Measurements from ENCODE around the gene DNM1.
"Not testable (repeated sequence)": the region's sequence is repeated elsewhere in the genome, so short reads cannot be mapped to it uniquely, and the experiment has no call there.

DNM1 gene

DNA sequence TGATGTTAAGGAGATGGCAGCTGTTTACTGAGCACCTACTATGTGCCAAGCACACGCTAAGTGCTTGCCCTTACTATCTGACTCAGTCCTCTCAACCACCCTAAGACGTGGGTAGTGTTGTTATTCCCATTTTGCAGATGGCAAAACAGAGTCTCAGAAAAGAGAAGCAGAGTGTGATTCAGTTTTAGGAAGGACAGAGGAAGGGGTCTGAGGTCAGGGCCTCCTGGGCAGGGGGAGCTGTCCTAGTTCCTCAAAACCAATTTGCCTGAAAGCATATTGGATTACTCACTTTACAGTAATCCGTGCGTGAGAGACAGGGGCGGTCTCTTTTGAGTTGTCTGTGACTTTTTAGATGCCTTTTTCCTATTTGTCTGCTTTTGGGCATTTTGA lies 23.2 kb downstream of the DNM1 start:
- DNase-seq: no peak

DNA sequence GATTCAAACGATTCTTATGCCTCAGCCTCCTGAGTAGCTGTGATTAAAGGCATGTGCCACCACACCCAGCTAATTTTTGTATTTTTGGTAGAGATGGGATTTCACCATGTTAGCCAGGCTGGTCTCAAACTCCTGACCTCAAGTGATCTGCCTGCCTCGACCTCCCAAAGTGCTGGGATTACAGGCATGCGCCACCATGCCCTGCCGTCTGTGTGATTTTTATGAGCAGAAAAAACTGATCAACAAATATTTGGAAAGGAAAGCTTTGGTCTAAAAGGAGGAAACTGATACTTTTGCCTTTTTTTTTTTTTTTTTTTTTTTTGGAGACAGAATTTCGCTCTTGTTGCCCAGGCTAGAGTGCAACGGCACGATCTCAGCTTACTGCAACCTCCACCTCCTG lies 27.7 kb downstream of the DNM1 start:
- DNase-seq: not testable (repeated sequence)

DNA sequence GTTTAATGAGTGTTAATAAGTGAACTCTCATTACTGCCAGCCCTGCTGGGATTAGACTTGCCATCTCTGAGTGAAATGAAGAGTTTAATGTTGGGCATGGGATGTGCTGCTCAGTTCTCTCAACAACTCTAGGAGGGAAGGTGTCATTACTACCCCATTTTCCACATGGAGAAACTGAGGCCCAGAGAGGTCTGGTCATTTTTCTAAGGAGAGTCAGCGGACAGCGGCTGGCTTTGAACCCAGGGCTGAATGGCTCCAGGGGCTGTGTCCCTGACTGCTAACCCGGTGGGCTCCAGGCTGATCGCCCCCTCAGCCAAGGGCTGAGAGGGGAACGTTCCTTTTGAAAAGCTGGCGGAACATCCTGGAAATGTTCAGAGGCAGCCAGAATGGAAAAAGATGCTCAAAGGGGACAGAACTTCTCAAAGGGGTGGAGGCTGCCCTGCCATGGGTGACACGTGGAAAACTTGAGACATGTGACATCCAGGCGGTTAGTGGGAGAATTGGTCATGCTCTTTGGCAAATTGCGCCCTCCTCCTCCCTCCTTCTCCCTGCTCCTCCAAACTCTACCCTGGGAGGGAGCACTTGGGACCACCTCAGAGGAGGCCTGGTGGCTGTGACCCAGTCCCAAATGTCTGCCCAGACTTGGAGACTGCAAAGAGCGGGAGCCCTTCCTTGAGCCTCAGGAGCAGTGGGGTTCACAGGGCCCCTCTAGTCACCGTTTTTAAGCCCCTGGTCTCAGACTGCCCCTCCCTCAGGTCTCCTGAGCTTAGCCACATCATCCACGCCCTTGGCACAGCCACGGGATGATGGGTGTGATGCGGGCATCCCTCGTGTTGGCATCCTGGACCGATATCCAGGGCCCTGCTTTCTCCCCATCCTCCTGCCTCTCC lies 28.7 kb downstream of the DNM1 start:
- DNase-seq: no peak

DNA sequence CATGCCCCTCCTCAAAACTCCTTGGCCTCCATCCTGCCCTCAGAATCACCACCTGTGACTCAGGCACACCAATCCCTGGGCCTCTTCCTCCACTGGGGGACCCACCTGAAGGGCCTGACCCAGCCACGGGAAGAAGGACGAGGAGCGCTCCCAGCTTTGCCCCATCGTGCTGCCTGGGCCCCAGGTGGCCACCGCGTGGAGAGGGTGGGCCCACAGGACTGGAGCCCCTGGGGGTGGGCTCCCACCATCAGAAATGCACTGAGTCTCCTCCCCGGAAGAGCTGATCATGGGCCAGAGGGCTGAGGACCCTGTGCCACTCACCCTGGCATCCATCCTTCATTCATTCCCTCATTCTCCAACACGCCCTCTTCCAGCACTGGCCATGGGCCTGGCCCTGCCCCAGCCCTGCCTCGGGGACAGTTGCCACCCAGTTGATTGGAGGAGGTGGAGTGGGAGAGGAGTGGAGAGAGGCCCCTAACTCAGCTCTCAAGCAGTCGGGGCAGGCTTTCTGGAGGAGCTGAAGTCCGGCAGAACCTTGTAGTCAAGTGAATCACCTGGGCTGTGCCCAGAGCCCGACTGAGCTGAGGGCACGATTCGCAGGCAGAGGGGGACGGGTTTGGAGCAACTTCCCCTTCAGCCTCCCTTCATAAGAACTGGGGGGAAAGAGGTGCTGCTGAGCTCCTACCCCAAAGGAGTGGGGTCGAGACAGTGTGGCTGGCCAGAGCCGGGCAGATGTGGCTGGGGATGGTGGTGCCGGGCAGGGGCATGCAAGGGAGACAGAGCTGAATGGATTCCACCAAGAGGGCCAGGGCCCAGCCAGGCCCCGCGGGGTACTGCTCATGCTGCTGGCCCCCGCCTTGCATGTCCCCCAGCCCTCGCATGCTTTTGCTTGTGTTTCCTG lies 29.6 kb downstream of the DNM1 start:
- DNase-seq: no peak

DNA sequence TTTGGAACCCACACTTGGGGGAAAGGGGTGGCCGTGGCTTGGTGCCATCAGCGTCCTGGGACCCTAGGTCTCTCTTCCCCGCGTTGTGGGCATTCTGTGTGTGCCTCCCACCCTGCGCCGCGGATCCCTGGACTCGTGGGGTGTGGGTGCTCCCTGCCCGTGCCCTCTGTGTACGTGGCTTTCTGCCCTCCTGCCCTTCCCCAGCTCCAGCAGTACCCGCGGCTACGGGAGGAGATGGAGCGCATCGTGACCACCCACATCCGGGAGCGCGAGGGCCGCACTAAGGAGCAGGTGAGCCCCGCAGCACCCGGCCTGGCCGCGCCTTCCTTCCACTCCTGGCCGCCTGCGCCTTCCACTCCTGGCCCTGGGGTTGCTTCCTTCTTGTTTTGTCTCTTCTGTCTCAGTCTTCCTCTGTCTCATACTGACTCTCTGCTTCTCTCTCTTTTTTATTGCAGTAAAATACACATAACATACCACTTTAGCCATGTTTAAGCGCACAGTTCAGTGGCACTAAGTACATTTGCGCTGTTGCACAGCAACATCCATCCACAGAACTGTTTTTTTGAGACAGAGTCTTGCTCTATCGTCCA lies 30.7 kb downstream of the DNM1 start:
- DNase-seq: no peak

DNA sequence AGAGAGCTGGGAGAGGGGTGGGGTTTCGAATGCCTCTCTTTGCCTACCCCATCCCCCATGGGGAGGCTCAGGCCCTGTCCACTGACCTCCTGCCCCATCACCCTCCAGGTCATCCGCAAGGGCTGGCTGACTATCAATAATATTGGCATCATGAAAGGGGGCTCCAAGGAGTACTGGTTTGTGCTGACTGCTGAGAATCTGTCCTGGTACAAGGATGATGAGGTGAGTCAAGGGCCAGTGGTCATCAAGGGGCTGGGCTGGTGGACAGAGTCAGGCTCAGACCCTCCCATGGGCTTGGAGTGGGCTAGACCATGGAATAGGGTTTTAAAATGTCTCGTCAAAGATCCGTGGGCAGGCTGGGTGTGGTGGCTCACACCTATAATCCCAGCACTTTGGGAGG lies 38.9 kb downstream of the DNM1 start:
- DNase-seq: no peak

DNA sequence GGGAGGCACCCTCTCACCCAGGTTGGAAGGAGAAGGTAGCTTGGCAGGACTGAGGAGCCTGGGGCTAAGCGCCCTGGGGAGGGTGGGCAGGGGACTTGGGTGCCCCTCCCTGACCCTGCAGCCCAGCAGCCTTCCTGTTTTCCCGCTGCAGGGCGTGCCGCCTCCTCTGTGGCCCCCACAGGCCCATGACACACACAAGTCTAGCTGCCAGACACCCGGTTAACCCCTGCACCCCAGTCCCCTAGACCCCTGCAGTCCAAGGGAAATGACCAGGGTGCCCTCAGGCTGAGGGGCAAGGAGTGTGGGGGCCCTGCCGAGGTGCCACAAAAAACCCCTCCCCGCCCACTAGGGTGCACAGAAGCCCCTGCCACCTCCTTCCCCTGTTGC lies 39.6 kb downstream of the DNM1 start:
- no peak for DNase-seq

DNA sequence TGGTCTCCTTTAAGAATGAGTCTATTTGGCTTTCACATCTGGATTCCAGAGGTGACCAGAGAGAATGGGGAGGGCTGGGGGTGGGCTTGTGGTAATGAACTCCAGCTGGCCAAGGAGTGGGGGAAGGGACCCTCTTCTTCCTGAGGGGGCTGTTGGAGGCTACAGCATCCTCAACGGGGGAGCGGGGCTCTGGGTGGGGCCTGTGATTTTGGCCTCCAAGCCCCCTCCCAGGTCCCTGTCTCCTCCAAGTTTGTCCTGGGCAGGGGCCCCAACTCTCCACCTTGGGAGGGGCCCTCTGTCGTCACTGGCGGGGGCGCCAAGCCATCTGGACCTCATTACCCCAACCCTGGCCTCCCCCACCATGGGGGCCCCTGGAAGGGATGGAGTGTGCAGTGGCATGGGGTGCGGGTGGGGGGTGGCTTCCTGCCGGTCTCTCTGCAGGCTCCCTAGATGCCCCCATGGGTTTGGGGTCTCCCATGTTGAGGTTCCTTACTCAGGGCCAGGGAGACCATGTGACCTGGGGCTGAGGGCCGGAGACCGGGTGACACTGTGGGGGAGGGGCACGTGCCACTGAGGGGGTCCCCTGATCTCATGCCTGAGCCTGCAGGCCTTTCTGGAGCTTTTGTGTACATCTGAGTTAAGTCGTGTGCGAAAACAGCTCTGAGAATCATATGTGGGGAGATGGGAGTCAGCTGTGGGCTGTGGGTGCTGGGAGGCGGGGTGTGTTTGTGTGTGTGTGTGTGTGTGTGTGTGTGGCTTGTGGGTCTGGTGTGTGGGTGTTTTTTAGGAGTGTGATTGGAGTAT lies 40.2 kb downstream of the DNM1 start:
- DNase-seq: no peak

DNA sequence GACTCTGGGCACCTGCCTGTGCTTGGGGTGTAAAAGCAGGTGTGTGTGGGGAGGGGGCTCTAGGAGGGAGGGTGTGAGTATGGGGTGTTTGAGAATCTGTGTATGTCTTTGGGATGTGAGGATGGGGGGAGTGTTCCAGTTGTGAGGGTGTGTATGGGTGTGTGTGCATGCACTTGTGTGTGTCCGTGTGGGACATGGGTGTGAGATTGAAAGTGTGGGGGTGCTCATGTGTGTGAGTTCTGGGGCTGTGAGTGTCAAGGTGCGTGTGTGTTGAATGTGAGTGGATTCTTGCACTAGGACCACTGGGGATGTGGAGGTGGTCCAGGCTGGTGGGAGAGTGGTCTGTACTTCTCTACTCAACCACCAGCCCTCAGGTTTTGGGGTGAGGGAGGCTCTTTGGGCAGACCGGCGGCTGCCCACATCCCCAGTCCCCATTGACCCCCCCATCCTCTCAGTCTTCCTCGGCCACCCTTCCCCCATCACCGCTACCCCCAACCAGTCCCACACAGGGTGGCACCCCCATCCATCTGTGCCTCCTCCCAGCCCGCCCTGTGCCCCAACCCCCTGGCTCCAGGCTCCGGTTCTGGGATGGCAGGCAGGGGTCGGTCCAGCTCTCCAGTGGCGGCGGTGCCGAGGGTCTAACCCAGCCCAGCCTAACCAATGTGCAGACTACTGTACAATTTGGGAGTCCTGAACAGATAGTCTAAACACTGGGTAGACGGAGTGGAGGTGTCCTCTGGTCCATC lies 41.1 kb downstream of the DNM1 start:
- no peak for DNase-seq

DNA sequence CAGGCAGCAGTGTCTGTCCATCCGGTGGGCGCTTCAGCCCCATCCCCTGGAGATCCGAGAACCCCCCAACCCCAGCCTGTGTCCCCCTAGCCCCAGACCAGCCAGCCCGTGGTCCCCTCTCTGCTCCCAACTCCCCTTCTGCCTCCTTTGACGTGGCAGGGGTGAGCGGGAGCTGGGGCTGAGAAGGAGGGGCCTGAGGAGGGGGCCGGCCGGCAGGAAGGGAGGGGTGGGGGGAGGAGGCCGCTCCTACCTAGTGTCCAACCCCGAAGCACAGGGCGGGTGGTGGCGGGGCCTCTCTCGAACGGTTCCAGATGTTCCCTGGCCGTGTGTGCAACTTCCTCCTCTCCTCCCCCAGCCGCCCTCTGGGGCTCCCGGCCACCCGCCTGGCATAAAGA lies 41.7 kb downstream of the DNM1 start:
- no peak for DNase-seq

DNA sequence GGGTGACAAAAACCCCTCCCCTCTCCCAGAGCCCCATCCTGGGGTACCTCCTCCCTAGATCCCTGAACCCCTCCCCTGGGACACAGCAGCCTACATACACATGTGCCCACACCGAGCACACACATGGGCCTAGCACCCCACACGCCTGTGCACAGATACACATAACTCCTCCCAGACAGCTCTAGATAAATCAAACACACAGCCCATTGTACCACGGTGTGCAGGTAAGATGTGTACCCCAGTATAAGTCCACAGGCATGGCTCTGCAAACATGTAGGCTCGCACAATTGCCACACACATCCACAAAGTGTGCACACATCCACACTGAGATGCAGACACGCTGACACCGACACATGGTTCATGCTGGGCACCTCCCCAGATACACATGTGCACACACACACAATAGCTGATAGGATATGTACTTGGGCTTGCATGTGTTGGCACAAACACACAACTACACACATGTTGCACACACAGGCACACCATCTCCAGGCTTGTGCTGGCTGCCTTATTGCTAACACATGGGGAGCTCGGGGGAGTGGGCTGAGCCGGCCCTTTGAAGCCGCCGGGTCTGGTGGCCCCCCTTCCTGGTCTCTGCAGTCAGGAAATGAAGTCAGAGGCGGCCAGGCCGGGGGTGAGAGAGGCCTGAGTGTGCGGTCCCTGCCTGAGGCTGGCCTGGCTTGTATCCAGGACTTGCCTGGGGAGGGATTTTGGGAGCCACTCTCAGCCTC lies 42.4 kb downstream of the DNM1 start:
- DNase-seq: no peak

DNA sequence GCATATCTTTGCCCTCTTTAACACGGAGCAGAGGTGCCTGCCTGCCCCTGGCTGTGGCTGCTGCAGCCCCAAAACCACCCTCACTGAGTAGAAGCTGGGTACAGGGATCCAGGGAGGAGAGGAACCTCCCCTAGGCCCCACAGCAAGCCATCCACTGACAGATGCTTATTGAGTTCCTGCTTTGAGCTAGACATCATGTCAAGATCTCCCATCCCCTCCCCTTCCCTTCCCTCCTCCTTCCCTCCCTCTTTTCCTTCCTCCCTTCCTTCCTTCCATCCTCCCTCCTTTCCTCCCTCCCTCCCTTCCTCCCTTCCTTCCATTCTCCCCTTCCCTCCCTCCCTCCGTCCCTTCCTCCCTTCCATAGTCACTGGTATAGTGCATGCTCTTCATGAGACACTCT lies 43.3 kb downstream of the DNM1 start:
- DNase-seq: no peak

DNA sequence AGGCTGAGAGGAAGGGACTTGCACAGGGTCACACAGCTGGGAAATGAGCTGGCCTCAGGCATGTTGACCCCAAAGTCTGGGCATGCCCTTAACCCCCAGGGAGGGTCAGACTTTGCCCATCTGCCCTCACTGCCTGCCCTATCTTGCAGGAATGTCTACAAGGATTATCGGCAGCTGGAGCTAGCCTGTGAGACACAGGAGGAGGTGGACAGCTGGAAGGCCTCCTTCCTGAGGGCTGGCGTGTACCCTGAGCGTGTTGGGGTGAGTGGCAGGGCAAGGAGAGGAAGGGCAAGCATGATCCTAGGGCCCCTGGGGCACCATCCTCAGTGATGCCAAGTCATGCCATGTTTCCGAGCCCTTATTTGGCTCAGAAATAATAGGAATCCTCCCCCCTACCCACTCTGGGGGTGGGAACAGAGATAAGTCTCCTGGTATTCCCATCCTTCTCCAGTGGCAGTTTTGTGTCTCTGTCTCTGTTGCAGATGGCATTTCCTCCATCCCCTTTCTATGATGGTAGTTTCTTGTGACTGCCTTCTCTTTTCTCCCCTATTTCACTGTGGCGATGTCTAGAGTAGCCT lies 44.1 kb downstream of the DNM1 start:
- no peak for DNase-seq

DNA sequence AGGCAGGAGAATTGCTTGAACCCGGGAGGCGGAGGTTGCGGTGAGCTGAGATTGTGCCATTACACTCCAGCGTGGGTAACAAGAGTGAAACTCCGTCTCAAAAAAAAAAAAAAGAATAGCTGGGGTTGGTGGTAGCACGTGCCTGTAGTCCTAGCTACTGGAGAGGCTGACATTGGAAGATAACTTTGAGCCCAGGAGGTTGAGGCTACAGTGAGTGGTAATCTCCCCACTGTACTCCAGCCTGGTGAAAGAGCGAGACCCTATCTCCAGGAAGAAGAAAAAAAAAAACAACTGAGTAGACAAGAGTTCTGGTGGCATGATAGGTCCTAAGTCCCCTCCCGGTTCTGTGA lies 46.4 kb downstream of the DNM1 start:
- DNase-seq: no peak

DNA sequence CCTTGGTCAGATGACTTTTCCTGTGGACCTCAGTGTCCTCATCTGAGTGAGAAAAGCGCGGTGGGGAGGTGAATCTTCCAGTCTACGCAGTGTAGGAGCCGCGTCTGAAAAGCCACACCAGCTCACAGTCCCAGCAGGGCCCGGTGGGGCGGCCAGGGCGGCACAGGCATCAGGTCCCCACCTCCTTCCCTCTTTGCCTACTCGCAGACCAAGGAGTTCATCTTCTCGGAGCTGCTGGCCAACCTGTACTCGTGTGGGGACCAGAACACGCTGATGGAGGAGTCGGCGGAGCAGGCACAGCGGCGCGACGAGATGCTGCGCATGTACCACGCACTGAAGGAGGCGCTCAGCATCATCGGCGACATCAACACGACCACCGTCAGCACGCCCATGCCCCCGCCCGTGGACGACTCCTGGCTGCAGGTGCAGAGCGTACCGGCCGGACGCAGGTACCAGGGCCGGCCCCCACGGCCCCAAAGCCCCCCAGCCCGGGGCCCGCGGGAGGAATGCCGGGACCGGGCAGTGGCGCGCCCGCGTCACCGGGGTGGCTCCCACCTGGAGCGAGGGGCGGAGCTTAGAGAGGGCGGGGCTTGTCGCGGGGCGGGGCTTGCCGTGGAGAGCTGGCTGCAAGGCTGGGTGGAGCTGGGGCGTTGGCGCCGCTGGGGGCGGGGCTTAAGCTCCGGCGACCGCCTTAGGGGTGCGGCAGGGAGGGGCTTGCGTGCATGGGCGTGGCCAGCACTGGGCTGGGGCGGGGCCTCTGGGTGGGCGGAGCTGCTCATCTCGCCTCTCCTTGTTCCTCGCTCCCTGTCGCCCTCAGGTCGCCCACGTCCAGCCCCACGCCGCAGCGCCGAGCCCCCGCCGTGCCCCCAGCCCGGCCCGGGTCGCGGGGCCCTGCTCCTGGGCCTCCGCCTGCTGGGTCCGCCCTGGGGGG lies 47.0 kb downstream of the DNM1 start:
- DNase-seq: no peak

DNA sequence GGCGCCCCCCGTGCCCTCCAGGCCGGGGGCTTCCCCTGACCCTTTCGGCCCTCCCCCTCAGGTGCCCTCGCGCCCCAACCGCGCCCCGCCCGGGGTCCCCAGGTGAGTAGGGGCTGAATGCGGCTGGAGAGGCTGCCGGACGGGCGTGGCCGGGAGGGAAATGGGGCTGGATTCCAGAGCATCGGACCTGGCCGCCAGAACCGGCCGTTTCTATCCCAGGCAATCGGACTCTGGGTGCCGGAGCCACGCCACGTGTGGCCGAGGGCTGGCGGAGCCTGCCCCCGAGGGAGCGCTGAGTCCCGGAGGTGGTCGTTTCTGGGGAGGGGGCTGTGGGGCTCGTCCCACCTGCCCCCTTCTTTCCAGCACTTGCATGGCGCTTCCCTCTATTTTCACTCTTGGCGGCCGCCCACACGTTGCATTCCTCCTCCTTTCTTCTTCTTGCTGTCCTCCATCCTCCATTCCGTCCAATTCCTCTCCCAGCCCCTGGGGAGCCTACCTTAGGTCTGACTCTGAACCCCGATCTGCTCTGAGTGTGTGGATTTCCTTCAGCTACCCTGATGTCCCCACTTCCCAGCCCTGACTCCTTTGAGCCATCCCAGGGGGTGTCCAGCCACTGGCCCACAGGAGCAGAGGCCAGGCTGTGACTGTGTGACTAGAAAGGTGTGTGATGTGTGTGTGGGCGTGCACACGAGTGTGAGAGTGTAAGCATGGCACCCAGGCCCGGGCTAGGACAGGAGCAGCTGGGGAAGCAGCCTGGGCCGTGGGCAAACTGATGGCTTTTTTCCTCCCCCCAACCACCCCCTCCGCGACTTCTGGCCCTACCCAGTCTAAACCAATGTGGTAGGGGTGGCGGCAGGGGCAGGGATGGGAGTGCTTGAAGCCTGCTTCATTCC lies 47.9 kb downstream of the DNM1 start:
- no peak for DNase-seq

DNA sequence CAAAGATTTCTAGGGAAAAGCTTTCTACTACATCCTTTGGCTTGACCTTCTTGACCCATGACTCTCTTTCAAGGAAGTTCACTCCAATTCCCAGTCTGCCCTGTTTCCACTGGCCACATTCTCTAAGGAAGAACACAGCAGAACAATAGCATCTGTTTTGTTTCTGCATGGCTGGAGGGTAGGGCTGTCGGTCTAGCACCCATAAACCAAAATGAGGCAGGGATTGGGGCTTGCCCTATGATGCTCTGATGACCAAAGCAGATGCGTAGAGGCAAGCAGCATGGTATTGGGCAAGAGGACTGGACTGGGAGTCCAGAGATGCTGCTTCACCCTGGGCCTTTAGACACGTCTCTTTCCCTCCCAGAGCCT lies 48.5 kb downstream of the DNM1 start:
- no peak for DNase-seq

DNA sequence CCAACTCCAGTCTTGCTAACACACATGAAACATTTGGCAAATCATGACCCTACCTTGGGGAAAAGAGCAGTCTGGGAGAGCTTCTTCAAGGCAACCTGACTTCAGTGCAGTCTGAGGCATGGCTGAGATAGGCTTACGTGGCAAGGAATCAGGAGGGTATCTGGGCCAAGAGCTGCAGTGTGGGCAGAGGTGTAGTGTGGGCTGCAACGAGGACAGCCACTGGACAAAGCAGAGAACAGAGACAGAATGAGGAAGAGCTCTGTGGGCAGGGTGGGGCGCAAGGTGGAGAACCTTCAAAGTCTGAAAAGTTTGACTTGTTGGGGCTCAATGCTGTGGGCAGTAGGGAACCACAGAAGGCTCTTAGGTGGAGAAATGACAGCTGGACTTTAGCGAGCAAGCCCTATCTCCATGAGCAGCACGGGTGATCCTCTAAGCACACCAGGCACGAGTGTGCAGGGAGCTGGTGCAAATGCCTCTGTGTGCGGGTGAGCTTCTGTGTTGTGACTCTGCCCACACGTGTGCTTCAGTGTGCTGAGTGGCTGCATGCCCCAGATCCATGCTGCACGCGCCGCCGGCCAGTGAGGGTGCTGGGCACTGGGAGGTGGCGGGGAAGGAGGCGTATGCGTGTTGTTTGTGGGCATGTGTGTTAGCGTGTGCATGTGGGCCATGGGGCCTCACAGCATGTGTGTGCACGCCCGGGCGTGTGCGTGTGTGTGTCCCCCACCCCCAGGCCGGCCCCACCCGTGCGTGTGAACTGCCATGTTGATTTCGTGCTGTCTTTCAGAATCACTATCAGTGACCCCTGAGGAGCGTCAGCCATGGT lies 49.3 kb downstream of the DNM1 start:
- no peak for DNase-seq
